DMS79 (cell line): ENCODE results near the gene CORO1A.
"Not testable (repeated sequence)": the region's sequence is repeated elsewhere in the genome, so short reads cannot be mapped to it uniquely, and the experiment has no call there.

Experiments
- DNase-seq: peaks from one replicate; lab custom pipeline; 2025; lab: John Stamatoyannopoulos, UW

The CORO1A gene

DNA sequence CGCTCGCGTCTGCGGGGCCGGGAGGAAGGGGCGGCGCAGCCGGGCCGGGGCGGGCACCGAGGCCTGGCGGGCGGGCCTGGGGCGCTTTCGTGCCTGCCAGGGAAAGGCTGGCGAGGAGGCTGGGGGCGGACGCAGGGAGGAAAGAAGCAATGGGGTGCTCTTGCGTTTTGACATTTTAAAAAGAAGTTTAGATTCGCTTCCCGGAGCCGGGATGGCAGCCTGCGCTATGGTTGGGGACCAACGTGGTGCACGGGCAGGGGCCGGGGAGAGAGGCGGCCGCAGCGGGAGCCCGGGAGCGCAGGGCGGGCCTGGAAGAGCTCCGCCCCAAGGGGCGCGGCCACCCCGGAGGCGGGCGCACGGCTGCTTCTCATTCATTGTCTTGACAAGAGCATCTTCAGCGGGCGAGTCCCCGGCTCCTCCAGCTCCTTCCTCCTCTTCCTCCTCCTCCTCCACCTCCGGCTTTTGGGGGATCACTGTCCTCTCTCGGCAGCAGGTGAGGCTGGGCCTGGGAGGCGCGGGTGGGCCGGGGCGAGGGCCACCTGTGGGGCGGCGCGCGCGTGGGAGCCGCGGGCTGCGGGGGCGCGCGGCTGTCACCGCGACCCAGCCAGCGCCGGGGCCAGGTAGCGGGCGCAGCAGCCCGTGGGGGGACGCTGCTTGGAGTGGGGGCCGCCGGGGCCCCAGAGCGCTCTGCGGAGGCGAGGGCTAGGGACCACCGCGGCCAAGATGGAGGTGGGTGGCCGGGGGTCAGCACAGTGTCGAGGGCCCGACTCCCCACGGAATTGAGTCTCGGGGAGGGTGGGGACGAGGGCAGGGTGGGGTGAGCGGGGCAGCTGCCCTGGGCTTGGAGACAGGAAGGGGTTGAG, at the start of gene CORO1A:
TSS of gene CORO1A (plus strand) at position 370 of the 863 bp plus-strand sequence. CDS start 1,608 bp downstream, outside the sequence.
- peak; percentile 47 for DNase-seq

DNA sequence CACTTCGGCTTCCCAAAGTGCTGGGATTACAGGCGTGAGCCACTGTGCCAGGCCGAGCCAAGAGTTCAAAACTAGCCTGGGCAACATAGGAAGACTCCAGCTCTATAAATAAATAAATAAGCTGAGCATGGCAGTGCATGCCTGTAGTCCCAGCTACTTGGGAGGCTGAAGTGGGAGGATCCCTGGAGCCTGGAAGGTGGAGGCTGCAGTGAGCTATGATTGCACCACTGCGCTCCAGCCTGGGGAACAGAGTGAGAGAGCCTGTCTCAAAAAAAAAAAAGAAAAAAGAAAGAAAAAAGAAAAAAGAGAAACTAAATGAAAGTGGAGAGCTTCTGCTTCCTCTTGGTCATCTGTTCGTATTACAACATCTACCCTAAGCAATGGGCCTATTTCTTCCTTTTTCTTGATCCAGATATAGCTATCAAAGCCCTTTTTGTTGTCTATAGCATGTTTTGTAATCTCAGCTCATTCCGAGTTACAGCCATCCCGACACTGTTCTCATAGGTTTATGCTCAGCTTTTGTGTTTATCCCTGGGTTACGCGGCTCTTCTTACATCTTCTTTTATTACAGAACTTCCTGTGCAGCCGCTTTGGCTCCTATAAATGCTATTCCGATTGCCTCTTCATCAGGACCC, 46.3 kb upstream of the CORO1A start:
- DNase-seq: no peak

DNA sequence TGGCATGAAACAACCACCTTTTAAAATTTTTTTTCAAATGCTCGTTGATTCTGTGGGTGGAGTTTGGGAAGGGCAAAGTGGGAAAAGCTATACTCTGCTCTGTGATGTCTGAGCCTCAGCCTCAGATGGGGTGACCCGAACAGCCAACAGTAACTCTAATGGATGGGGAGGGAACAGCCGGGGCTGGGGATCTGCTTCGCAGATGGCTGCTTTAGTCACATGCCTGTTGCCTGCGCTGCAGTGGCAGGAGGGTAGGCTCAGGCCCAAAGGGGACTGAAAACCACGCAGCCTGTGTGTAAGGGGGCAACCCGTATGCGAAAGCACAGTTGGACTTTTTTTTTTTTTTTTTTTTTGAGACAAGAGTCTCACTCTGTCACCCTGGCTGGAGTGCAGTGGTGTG, 45.5 kb upstream of the CORO1A start:
- DNase-seq: no peak

DNA sequence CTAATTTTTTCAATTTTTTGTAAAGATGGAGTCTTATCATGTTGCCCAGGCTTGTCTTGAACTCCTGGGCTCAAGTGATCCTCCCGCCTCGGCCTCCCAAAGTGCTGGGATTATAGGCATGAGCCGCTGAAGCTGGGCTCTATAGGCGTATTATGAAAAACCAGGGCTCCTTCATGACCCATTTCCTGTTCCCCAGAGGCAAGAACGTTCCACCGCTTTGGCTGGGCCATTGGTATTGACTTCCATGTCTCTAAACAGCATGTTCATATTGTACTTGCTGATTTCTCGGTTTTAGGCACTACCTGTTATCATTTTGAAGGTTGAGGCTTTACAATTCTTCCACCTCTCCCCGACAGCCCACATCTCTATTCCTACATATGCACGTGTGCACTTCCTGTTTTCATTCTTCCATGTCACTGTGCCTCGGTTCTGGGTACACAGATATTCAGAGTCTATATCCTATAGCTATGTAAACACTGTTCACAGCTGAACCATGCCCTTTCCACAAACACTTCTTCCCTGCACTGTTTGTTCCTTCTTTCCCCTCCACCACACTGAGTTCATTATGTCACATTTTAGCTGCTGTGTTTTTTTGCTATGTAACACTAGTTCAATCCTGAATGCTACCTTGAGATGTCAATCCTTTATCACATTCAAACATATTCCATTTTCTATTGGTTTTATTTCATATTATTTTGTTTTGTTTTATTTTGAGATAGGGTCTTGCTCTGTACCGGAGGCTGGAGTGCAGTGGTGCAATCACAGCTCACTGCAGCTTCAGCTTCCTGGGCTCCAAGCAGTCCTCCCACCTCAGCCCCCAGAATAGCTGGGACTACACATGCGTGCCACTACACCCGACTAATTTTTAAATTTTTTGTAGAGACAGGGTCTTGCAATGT, 43.6 kb upstream of the CORO1A start:
- no peak for DNase-seq

DNA sequence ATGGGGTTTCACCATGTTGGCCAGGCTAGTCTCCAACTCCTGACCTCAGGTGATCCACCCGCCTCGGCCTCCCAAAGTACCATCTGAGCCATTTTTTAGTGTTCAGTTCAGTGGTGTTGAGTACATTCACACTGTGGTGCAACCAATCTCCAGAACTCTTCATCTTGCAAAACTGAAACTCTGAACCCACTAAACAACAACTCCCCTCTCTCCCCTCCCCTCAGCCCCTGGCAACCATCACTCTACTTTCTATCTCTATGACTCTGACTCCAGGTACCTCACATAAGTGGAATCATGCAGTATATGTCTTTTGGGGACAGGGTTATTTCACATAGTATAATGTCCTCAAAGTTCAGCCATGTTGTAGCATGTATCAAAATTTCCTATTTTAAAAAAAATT, 41.7 kb upstream of the CORO1A start:
- DNase-seq: no peak

DNA sequence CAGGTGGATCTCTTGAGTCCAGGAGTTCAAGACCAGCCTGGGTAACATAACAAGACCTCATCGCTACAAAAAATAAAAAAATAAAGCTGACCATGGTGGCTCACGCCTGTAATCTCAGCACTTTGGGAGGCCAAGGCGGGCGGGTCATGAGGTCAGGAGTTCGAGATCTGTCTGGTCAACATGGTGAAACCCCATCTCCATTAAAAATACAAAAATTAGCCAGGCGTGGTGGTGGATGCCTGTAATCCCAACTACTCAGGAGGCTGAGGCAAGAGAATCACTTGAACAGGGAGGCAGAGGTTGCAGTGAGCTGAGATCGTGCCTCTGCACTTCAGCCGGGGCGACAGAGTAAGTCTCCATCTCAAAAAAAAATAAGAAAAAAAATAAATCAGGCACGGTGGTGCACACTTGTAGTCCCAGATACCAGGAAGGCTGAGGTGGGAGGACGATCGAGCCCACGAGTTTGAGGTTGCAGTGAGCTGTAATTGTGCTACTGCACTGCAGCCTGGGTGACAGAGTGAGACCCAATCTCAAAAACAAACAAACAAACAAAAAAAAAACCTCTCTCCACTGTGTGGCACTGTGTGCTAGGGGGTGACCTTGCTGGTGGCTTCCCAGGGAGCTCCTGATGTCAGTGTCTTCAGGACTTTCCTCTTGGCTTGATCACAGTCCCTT, 40.6 kb upstream of the CORO1A start:
- DNase-seq: no peak

DNA sequence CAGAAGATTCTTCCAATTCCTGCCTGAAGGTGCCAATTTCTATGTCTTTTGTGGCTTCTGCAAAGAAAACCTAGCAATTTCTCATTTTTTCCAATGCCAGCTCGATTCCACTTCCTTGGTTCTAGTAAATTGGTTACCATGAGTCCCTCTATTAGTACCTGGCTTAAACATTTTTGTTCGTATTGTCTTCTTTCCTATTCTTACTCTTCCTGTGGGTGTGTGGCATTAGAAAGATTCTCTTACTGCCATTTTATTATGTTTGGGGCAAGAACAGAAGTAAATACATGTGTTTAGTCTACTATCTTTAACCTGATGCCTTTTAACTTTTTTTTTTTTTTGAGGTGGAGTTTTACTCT, 40.1 kb upstream of the CORO1A start:
- DNase-seq: no peak

DNA sequence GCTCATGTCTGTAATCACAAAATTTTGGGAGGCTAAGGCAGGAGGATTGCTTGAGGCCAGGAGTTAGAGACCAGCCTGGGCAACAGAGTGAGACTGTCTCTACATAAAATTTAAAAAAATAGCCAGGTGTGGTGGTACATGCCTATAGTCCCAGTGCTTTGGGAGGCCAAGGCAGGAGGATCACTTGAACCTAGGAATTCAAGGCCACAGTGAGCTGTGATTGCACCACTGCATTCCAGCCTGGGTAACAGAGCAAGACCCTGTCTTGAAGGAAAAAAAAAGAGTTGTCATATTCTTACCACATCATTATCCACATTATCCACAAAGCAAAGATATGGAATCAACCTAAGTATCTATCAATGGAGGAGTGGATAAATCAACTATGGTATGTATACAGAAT, 39.4 kb upstream of the CORO1A start:
- DNase-seq: no peak

DNA sequence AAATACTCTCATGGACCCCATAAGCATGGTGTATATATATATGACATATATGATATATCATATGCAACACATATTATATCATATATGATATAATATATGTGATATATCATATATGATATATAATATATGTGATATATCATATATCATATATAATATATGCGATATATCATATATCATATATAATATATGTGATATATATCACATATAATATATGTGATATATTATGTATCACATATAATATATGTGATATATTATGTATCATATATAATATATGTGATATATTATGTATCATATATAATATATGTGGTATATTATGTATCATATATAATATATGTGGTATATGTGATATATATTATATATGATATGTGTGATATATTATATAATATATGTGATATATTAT, 38.5 kb upstream of the CORO1A start:
- no peak for DNase-seq

DNA sequence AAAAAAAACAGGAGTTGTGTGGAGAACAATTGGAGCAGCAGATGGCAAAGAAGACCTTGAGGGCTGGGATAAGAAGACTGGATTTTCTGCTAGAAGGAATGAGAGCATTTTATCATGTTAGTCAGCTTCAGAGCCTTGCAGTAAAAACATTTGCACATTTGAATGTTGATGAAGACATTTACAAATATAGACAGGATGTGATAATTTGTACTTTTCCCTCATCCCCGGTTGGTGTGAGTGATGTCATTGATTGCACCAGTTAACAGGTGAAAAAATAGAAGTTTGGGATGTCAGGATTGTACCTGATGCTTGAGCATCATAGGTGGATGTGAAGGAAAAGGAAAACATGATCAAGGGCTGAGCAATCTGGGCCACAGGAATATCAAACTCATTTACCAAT, 37.7 kb upstream of the CORO1A start:
- no peak for DNase-seq

DNA sequence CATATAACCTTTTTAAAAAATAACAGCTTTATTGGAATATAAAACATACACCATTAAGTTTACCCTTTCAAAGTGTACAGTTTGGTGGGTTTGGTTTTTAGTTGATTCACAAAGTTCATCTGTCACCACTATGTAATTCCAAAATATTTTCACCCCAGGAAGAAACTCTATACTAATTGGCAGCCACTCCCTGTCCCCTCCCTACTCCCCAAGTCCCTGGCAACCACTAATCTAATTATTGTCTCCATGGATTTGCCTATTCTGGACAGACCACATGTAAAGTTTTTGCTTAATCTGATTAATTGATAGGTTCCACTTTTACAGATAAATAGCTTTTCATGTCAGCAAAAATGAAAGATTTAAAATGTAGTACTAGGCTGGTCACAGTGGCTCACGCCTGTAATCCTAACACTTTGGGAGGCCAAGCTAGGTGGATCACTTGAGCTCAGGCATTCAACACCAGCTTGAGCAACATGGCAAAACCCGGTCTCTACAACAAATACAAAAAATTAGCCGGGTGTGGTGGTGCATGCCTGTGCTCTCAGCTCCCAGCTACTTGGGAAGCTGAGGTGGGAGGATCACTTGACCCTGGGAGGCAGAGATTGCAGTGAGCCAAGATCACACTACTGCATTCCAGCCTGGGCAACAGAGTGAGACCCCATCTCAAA, 35.4 kb upstream of the CORO1A start:
- no peak for DNase-seq

DNA sequence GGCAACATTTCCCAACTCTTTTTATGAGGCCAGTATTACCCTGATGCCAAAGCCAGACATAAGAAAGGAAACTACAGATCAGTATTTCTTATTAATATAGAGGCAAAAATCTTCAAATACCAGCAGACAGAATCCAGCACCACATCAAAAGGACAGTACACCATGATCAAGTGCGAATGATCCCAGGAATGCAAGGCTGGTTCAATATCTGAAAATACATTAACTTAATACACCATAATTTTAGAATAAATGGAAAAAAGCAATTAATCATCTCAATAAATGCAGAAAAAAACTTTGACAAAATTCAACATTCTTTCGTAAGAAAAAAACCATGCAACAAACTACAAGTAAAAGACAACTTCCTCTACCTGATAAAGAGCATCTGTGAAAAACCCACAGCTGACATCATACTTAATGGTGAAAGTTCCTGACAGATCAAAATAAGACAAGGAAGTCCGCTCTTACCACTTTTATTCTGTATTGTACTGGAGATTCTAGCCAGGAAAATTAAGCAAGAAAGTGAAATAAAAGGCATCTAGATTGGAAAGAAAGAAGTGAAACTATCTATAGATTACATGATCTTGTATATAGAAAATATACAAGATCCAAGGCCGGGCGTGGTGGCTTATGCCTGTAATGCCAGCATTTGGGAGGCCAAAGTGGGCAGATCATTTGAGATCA, 34.0 kb upstream of the CORO1A start:
- DNase-seq: no peak

DNA sequence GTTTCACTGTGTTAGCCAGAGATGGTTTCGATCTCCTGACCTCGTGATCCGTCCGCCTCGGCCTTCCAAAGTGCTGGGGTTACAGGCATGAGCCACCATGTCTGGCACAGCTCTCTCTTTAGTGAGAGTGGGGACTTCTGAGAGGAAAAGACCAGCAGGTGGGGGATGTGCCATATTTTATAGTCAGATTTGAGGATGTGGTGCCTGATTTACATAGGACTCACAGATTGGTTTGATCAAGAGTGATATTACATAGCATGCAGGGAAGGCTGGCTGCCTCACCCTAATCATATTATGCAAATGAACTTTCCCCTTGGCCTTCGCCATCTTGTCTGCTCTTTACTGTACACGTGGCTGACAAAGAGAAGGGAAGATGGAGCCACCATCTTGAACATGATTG, 32.3 kb upstream of the CORO1A start:
- DNase-seq: no peak

DNA sequence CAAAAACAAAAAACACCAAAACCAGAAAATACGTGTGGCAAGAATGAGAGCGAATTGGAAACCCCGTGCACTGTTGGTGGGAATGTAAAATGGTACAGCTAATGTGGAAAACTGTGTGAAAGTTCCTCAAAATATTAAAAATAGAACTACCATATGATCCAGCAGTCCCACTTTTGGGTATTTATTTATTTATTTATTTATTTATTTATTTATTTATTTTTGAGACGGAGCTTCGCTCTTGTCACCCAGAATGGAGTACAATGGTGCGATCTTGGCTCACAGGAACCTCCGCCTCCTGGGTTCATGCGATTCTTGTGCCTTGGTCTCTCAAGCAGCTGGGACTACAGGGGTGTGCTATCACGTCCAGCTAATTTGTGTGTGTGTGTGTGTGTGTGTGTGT, 30.9 kb upstream of the CORO1A start:
- no peak for DNase-seq

DNA sequence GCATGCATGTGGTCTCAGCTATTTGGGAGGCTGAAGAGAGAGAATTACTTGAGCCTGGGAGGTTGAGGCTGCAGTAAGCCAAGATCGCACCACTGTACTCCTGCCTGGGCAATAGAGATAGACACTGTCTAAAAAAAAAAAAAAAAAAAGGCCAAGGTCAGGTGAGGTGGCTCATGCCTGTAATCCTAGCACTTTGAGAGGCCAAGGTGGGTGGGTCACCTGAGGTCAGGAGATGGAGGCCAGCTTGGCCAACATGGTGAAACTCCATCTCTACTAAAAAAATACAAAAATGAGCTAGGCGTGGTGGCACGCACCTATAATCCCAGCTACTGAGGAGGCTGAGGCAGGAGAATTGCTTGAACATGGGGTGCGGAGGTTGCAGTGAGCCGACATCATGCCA, 28.2 kb upstream of the CORO1A start:
- DNase-seq: no peak

DNA sequence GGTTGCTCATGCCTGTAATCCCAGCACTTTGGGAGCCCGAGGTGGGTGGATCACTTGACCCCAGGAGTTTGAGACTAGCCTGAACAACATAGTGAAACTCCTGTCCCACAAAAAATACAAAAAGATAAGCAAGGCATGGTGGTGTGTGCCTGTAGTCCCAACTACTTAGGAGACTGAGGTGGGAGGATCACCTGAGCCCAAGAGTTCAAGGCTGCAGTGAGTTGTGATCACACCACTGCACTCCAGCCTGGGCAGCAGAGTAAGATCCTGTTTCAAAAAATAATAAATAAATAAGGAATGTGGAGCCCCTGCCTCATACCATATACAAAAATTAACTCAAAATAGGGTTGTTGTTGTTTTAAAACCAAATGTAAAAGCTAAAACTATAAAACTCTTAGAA, 26.2 kb upstream of the CORO1A start:
- DNase-seq: no peak

DNA sequence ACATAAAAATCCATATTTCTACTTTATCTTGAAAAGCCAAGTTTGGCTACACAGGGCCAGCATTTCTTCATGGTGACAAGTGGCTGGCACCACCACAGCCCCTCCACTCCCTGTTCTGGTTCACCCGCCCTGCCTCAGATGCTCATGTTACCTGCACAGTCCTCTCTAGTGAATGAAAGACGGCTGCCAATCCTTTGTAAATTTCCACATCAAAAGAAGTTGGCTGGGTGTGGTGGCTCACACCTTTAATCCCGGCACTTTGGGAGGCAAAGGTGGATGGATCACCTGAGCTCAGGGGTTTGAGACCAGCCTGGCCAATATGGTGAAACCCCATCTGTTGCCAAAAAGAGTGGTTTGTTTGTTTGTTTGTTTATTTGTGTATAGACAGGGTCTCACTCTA, 19.9 kb upstream of the CORO1A start:
- DNase-seq: no peak

DNA sequence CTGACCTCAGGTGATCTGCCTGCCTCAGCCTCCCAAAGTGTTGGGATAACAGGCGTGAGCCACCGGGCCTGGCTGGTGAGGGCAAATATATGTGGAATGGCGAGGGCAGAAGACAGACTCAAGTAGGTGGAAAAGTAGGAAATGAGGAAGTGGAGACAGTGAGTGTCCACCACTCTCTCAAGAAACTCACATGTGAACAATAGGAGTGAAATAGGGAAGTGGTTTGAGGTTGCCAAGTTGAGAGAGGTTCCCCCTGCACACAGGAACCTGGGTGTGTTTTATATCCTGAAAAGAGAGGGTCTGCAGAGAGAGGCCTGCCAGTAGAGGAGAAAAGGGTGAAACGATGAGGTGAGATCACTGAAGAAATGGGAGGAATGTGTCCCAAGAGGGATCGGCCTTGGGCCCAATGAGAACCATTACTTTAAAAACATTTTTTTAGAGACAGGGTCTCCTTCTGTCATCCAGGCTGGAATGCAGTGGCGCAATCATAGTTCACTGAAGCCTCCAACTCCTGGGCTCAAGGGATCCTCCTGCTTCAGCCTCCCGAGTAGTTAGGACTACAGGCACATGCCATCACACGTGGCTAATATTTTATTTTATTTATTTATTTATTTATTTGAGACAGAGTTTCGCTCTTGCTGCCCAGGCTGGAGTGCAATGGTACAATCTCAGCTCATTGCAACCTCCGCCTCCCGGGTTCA, 17.1 kb upstream of the CORO1A start:
- DNase-seq: no peak

DNA sequence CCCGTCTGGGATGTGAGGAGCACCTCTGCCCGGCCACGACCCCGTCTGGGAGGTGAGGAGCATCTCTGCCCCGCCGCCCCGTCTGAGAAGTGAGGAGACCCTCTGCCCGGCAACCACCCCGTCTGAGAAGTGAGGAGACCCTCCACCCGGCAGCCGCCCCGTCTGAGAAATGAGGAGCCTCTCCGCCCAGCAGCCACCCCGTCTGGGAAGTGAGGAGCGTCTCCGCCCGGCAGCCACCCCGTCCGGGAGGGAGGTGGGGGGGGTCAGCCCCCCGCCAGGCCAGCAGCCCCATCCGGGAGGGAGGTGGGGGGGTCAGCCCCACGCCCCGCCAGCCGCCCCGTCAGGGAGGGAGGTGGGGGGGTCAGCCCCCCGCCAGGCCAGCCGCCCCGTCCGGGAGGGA, 14.7 kb upstream of the CORO1A start:
- not testable (repeated sequence) for DNase-seq

DNA sequence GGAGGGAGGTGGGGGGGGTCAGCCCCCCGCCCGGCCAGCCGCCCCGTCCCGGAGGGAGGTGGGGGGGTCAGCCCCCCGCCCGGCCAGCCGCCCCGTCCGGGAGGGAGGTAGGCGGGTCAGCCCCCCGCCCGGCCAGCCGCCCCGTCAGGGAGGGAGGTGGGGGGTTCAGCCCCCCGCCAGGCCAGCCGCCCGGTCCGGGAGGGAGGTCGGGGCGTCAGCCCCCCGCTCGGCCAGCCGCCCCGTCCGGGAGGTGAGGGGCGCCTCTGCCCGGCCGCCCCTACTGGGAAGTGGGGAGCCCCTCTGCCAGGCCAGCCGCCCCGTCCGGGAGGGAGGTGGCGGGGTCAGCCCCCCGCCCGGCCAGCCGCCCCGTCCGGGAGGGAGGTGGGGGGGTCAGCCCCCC, 14.0 kb upstream of the CORO1A start:
- DNase-seq: not testable (repeated sequence)
